ENCODE data around the gene CDON.

DNA sequence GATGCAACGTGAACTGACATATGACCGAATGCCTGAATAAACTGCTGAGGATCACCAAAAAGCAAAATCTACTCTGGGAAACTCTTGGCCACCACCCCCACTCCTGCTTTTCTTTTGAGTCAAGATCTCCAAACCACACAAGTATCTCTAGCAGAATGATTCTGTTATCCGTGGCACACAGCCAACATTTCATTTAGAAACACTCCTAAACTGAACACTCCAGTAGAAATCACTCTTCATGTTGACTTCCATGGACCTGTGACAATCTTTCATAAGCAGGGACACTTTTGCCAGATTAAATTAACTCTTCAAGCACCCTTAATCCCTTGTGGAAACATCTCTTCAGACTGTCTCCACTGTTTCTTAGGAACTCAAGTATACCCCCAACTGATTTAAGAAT lies 72.4 kb downstream of the CDON start:
- TF ChIP-seq CTCF (IDR thresholded peaks at IDR 0.05), result no peak
- no peak for TF ChIP-seq POLR2A (IDR thresholded peaks at IDR 0.05)

All from body of pancreas (tissue), 4 donors.